ENCODE measurements around the gene CLCN4.
A peak's percentile ranks its signal among the peaks of the same experiment; 100 is the strongest.

Gene CLCN4

DNA sequence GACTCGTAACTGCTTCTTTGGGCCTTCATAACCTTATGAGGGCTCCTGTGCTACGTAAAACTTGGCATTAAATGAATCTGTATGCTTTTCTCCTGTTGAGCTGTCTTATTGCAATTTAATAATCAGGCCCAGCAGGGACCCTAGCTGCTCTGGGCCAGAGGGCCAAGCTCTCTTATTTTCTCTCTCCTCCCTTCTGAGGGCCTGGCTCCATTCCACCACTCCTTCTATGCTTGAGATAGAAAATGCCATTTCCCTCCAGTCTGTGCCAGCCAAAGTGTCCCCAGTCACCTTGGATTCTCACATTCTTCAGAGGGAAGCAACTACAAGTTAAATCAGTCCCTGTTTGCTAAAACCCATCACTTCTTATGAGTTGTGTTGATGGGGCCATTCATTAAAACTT is 90.1 kb downstream of the CLCN4 start:
- DNase-seq = no peak

DNA sequence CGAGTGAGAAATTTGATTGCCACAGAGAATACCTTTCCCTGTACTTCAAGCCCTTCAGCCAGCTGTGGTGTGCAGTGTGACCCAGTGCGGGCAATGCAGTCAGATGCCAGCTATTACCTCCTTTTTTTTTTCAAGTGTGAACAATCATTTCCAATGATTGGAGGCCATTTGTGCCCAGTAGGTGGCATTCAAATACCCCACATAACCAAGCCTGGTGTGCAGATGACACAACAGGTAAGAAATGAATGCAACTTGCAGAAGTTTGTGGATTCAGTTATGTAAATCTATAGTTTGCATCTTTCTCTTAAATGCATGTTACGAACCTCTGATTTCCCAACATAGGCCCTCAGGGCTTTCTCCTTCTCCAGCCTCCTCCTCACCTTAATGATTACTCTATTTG is 98.0 kb downstream of the CLCN4 start:
- no peak for DNase-seq

DNA sequence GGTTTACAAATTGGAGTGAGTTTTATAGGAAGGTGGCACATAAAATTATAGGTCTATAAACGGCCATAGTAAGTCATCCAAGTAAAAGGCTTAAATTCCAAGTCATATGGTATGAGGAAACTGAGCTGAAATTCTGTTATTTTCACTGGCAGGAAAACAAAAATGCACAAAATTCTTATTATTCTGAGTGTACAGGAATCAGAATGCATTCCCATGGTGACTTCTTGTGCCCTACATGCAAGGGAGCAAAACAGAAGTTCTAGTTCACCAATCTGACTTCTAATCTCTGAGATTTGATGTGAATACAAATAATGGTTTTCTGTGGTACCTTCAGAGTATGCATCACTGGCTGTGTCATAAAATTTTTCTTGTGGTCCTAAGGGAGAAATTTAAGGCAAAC is 102.9 kb downstream of the CLCN4 start:
- no peak for DNase-seq

DNA sequence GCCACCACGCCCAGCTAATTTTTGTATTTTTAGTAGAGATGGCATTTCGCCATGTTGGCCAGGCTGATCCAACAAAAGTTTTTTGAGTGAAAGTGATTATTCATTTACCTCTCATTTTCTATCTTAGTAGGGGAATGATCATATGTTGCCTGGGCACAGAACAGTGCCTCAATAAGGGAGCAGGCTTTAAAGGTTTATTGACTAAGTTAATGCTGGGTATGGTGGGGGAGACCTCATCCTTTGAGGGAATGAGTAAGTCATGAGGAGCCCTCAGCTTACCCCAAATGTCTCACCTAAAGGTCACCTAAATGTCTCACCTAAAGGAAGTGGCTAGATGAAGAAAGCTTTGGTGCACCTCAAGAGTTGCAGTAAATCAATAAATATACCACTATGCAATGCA is 109.0 kb downstream of the CLCN4 start:
- no peak for DNase-seq

DNA sequence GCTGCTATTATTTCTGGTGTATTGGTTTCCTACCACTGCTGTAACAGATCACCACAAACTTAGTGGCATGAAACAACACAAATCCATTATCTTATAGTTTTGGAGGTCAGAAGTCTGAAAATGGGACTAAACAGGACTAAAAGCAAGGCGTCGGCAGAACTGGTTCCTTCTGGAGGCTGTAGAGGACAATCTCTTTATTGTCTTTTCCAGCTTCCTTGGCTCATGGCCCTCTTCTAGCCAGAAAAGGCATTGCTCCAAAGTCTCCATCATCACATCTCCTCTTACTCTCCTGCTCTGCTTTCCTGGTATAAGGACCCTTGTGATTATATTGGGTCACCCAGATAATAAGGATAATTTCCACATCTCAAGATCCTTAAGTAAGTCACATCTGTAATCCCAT is 121.9 kb downstream of the CLCN4 start:
- no peak for DNase-seq

DNA sequence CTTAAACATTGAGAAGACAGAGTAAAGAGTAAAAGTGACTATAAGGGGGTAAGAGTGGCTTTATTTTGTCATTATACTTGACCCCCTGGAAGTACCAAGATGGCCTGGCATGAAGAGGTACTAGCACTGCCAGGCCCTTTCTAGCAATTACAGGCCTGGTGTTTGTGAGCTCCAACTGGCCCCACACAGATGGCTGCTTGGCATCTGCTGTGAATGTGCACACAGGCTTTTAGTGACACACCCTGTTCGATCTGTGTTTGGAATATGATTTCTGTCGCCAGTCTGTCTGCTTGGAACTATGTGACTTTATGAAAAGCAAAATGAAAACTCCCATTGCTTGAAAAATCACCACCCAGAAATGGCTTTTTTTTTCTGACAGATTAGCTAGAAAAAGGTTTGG is 123.3 kb downstream of the CLCN4 start:
- peak in 1 of 2 experiments; percentile 6 for DNase-seq

DNA sequence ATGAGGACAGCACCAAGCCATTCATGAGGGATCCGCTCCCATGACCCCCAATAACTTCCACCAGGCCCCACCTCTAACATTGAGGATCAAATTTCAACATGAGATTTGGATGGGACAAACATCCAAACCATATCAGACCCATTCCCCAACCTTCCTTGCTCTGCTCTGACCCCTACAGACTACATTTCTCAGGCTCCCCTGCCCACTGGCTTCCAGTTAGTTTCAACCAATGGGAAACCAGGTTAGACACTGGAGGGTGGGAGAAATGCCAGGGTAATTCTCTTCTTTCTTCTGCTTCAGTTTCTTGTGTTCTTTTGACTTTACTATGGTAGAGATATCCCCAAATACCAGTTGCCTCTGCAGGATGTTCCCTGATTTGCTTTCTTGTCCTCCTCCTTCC is 125.7 kb downstream of the CLCN4 start:
- no peak for DNase-seq

DNA sequence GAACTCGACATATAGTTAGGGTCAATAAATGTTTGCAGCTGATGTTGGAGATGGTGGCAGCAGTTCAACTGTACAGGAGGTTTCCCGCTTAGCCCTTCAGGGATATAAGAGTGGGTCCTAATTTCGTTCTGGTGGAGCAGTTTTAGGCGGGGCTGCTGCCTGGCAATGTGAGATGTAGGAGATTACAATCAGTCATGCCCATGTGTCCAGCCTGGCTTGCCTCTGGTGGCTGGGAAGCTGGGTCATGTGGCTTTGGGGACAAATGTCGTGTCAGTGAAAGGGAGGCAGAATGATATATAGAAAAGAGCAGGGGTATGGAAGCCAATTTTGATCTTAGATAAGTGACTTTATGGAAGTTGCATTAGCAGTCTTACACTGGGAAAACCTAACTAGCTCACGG is 129.4 kb downstream of the CLCN4 start:
- DNase-seq = no peak

All from NCI-H2081 (cell line).